ENCODE results near the gene FBF1.

Gene FBF1

DNA sequence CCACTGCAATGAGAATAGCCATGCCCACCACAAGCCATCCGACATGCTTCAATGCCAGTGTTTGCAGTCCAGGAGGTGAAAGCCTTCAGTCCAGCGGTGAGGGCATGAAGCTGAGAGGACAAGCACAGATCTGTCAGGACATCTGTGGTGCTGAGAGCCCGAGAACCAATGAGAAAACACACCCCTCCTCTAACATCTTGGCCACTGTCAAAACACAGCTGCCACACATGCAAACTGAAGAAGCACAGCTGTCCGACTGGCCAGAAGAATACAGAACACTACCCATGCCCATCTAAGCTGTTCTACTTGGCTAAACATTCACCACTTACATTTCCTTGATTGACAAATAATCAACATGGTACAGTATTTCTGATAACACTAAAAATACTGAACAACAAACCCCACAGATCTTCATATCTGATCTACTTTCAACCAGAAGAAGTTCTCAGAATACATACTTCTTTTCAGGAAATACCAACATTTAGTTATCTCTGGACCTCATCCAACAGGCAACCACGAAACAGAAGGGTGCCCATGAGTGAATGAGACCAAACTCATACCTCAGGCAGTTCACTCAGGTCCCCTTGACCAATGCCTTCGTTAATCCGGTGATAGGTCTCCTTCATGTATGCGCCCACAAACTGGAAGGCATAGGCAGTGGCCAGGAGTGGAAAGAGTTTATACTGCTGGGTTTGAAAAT, 10.2 kb upstream of the FBF1 start:
- no peak for DNase-seq

GRCh38 chr17:75950421-75950820, 9.6 kb upstream of the FBF1 start:
- no peak for DNase-seq

DNA sequence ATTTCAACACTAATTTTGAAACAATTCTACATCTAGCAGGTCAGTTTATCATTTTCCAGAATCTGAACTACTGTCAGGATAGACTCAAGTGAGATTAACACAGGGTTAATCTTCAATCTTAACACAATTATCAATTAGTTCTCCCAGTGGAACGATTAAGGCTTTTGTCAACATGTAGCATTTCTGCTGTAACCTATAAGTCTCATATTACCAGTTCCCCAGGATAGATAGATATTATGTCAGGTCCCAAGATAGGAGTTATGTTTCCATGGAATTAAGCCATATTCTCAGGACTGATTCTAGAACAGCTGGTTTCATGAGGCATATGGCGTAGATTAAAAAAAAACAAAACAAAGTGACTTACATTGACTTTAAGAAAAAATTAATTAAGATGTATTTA, 4.4 kb upstream of the FBF1 start:
- no peak for DNase-seq

DNA sequence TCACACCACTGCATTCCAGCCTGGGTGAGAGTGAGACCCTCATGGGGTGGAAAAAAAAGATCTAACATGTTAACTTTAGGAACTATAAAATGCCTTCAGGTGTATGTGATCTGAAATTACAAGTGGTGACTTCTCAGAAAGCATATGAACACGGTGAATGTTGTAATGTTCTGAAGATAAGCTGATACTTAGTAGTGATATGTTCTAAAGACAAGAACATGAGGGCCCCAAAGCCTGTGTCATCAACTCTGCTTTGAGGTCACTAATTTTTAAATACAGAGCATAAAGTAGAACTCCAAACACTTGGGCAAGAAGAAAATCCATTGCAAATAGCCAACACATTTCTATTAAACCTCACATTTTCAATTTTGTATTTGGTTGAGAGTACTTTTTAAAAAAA, 2.6 kb upstream of the FBF1 start:
- no peak for DNase-seq

DNA sequence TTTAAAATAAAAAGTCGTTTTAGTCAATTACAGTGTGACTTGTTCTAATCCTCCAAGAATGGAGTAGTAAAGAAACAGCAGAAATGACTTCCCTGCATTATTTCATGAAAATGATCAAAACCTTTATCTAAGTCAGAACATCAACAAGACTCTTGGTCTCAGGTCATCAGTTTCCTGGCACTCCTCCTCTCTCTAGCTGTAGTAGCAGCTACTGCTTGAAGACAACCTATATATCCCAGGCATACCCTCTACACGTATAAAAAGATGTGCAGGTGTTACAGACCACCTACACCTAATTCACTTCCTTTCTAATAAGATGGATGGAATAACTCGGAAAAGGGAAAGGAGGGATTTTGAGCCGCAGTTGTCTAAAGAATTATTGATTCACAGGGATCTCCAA, 1.6 kb upstream of the FBF1 start:
- DNase-seq = no peak

GRCh38 chr17:75941442-75941819, 589 bp upstream of the FBF1 start:
- no peak for DNase-seq

- no peak for DNase-seq
Observed at GRCh38 chr17:75937652-75938051, 3.2 kb downstream of the FBF1 start.

DNA sequence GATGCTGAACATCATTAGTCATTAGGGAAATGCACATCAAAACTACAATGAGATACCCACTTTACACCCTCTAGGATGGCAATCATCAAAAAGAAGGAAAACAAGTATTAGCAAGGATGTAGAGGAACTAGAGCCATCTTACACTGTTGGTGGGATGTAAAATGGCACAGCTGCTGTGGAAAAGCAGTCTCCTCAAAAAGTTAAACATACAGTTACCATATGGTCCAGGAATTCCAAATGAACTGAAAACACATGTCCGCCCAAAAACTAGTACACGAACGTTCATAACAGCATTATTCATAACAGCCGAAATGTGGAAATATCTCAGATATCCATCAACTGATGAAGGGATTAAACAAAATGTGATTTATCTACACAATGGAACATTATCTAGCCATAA, 7.0 kb downstream of the FBF1 start:
- no peak for DNase-seq

- no peak for DNase-seq
Observed at GRCh38 chr17:75932852-75933251, 8.0 kb downstream of the FBF1 start.

GRCh38 chr17:75931062-75931461, 9.8 kb downstream of the FBF1 start:
- no peak for DNase-seq

GRCh38 chr17:75927286-75927922, 13.4 kb downstream of the FBF1 start:
- DNase-seq = no peak

GRCh38 chr17:75926456-75926855, 14.4 kb downstream of the FBF1 start:
- DNase-seq = no peak

GRCh38 chr17:75925912-75926311, 14.9 kb downstream of the FBF1 start:
- DNase-seq = no peak

GRCh38 chr17:75925103-75925502, 15.7 kb downstream of the FBF1 start:
- DNase-seq = no peak

DNA sequence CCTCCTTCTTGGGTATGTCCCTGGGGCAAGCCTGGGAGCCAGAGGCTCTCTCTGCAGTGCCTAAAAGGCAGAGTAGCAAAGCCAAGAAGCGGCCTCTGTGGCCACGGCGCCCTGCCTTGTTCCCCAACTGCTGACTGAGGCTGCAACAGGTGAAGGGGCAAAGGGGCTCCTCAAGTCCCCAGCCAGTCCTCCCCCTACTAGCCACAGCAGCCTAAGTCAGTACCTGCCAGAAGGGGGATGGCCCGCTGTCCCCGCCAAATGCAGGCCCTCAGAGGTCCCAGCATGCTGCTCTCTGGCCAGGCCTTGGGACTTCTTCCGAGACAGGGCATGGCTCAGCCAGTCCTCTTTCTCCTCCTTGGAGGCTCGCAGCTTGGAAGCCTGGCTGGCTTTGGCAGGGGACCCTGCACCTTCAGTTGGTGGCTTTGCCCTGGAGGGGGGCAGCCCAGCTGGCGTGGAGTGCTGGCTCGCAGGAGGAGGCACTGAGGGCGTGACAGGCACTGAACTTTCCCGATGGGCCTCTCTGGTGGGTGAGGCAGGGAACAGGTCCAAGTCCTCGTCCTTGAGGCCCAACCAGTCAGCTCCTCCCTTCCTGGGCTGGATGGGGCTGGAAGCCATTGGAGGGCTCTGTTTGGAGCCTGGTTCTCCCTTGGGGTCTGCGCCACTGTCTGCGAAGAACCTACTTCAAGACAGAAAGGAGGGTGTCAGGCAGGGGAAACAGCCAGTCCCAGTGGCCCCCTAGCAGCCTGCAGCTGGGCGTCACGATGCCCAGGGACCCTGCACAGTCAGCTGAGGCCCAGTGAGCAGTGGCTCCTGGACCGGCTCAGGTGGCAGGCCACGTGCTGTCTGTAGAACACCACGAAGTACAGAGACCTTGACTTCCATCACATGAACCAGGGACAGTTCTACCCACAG, 17.6 kb downstream of the FBF1 start:
- DNase-seq = no peak

DNA sequence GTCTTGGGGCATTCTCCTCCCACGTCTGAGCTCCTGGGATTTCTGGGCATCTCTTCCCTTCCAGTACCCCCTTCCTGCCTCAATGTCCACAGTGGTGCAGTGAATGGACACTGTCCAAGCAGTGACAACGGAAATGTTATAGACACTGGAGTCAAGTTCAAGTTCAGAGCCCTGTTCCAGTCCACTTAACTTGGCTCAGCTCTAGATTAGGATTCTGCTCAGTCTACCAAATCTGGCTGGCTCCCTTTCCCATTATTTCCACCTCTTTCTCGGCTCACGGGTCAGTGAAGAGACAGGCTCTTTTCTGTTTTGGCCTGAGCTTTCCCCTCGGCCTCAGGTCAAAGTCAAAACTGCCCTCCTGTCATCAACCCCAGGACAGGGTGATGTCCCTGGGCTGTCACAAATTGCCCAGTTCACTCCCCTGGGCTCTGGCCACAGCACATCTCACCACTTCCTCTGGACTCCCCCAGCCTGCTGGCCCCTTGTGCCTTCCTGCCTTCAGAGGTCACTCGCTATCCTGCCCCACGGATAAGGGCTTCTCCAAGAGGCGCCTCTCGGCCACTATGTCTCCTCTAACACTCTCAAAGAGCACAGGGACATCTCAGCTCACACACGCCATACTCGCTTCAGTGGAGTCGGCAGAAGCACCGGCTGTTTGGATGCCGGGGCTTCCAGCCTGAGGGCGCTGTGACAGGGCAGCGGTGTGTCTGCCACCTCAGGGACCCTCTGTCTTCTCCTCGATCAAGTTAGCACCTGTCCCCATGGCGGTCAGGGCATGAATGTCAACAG, 18.5 kb downstream of the FBF1 start:
- DNase-seq = no peak

GRCh38 chr17:75921596-75921995, 19.2 kb downstream of the FBF1 start:
- no peak for DNase-seq

GRCh38 chr17:75920045-75920560, 20.7 kb downstream of the FBF1 start:
- no peak for DNase-seq

GRCh38 chr17:75919611-75920010, 21.2 kb downstream of the FBF1 start:
- no peak for DNase-seq

GRCh38 chr17:75917917-75918445, 22.9 kb downstream of the FBF1 start:
- DNase-seq = peak; percentile 40

DNA sequence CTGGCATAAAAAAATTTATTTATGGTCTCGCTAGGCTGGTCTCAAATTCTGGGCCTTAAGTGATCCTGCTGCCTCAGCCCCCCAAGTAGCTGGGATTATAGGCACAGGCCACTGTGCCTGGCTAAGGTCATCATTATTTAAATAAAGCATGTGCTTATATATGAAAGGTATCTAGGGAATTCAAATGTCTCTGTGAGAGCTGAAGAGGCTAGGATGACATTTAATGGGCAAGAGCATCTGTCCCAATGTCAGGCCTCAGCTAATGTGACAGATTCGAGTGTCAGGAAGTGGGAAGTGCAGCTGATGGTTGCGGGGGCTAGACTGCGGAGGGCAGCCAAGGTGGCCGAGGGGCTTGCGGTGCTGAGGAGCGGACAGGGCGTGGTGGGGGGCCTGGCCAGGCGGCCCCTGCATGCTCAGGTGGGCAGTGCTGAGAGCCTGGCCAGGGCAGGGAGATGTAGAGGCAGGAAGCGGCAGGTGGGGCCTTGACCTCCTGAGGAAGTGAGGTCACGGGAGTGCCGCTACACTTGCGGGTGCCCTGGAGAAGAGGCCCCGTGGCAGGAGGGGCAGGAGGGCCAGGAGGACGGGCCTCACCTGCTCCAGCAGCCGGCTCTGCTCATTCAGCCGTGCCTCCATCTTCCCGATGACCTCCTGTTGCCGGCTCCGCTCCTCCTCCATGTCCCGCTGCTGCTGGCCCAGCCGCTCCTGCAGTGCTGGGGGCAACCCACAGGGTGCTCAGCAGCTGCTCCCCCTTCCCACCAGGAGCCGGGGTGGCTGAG, 23.5 kb downstream of the FBF1 start:
- no peak for DNase-seq

DNA sequence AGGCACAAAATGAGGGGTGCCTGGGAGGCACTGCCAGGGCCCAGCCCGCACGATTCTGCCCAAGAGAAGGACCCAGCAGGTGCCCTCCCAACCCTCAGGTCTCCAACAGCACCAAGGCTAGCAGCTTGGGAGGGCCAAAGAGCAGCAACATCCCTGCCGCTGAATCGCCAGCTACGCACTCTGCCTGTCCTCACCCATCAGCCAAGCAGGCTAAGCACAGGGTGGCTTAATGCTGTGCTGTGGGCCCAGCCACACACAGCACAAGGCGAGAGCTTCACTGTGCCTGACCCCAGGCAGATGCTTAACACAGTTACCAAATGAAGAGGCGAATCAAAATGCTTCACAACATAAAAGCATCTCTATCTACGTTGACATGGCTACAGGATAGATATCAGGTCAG, 25.6 kb downstream of the FBF1 start:
- DNase-seq = no peak

Data from retina (tissue), 1 donor.